ENCODE data around the gene RPL26.

Gene RPL26

DNA sequence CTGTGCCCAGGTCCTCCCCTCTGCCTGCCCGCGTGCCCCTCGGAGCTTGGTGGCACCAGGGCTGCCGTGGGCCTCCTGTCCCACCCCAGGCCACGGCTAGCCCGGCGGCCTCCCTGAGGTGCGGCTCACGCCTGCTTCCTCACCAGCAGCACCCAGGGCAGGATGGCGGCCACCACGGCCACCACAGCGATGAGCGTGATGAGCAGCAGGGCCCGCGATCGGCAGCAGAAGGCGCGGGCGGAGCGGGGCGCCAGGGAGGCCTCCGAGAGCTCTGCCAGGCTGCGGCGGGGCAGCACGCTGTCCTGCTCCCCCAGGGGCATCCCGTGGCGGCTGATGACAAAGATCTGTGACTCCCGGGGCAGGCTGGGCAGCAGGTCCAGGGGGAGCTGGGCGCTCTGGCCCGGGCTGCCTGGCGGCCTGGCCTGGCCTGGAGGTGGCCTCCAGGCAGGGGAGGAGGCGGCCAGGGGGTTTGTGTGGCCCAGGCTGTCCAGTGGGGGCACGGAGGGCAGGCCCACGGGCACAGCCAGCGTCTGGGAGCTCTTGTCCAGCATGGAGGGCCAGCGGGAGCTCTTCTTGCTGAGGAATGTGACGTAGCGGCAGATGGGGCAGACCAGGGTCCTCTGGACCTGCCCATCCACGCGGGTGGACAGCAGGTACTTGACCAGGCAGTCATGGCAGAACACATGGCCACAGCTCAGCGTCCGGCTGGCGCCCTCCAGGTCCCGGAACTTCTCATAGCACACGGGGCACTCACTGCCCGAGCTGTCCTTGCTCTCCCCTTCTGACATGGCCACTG, 9.9 kb upstream of the RPL26 start:
- Histone ChIP-seq H2AFZ (ENCODE audit: low read depth, low read length) (no peak overlapping the region), H3K27me3 (ENCODE audit: low read depth, low read length) (no peaks in the 10 kb centered on the region), H3K36me3 (replicated peaks; ENCODE audit: low read depth, low read length) (no peaks in the 10 kb centered on the region), H3K4me3 (ENCODE audit: low read length) (no peak overlapping the region), H3K9ac (ENCODE audit: low read length) (no peak overlapping the region), H4K20me1 (ENCODE audit: insufficient read depth, low read length) (no peaks in the 10 kb centered on the region), H3K79me2 (ENCODE audit: low read length) (no peaks in the 10 kb centered on the region), H3K9me3 (ENCODE audit: insufficient read depth, low read length) (no peaks in the 10 kb centered on the region), H3K27ac (ENCODE audit: low read length) (no peak overlapping the region), H3K4me1 (ENCODE audit: low read length) (peaks cover 6% of the 10 kb centered on the region), H3K4me2 (ENCODE audit: low read length) (no peak overlapping the region)
- no peak for TF ChIP-seq EZH2phosphoT487 (IDR thresholded peaks at IDR 0.05; ENCODE audit: low read depth)
- TF ChIP-seq, protein P1, sequence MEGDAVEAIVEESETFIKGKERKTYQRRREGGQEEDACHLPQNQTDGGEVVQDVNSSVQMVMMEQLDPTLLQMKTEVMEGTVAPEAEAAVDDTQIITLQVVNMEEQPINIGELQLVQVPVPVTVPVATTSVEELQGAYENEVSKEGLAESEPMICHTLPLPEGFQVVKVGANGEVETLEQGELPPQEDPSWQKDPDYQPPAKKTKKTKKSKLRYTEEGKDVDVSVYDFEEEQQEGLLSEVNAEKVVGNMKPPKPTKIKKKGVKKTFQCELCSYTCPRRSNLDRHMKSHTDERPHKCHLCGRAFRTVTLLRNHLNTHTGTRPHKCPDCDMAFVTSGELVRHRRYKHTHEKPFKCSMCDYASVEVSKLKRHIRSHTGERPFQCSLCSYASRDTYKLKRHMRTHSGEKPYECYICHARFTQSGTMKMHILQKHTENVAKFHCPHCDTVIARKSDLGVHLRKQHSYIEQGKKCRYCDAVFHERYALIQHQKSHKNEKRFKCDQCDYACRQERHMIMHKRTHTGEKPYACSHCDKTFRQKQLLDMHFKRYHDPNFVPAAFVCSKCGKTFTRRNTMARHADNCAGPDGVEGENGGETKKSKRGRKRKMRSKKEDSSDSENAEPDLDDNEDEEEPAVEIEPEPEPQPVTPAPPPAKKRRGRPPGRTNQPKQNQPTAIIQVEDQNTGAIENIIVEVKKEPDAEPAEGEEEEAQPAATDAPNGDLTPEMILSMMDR (IDR thresholded peaks at IDR 0.05; ENCODE audit: low read depth, low read length), result no peak

DNA sequence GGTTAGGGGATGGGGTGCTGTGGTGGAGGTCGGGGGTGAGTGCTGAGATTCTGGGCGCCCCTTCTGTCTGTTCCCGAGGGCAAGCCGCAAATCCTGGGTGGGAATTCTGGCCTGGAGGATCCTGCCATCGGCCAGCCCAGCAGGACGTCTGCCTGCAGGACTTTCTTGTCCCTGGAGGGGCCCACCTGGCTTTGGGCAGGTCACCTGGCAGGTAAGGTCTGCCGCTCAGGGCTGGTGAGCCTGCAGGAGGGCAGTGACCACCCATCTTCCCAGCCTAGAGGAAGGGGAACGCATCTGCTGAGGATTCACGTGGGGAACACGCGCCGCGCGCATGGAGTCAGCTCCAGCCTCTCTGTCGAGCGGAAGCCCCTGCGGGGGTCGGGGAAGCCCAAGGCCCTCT, 9.3 kb upstream of the RPL26 start:
- TF ChIP-seq, protein P1 (IDR thresholded peaks at IDR 0.05; ENCODE audit: low read depth, low read length), result no peak
- TF ChIP-seq EZH2phosphoT487 (IDR thresholded peaks at IDR 0.05; ENCODE audit: low read depth), result no peak
- H3K9me3 ChIP-seq (ENCODE audit: insufficient read depth, low read length), result no peaks in the 10 kb centered on the region
- H3K4me3 ChIP-seq (ENCODE audit: low read length), result no peak overlapping the region
- H3K9ac ChIP-seq (ENCODE audit: low read length), result no peak overlapping the region
- H4K20me1 ChIP-seq (ENCODE audit: insufficient read depth, low read length), result no peaks in the 10 kb centered on the region
- no peak overlapping the region for H3K4me2 ChIP-seq (ENCODE audit: low read length)
- H3K36me3 ChIP-seq (replicated peaks; ENCODE audit: low read depth, low read length), result no peaks in the 10 kb centered on the region
- H3K4me1 ChIP-seq (ENCODE audit: low read length), result peaks cover 6% of the 10 kb centered on the region
- no peaks in the 10 kb centered on the region for H3K27me3 ChIP-seq (ENCODE audit: low read depth, low read length)
- H2AFZ ChIP-seq (ENCODE audit: low read depth, low read length), result no peak overlapping the region
- no peak overlapping the region for H3K27ac ChIP-seq (ENCODE audit: low read length)
- no peaks in the 10 kb centered on the region for H3K79me2 ChIP-seq (ENCODE audit: low read length)

DNA sequence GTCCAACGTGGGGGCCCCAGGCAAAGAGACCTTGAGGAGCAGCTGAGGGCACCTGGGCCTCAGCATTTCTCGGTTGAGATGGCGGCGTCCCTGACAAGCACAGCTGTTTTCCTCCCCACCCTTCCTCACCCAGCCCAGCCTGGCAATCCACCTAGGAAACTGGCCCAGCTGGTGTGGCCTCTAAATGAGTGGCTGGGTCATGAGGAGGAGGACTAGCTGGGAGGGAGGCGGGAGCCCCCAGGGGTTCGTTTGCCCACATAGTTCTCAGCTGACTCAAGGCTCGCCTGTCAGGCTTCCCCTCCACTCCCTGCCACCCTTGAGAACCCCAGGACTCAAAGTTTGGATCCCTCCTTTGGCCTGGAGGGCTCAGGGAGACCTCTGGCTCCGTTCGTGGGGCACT, 8.7 kb upstream of the RPL26 start:
- H3K9ac ChIP-seq (ENCODE audit: low read length), result no peak overlapping the region

DNA sequence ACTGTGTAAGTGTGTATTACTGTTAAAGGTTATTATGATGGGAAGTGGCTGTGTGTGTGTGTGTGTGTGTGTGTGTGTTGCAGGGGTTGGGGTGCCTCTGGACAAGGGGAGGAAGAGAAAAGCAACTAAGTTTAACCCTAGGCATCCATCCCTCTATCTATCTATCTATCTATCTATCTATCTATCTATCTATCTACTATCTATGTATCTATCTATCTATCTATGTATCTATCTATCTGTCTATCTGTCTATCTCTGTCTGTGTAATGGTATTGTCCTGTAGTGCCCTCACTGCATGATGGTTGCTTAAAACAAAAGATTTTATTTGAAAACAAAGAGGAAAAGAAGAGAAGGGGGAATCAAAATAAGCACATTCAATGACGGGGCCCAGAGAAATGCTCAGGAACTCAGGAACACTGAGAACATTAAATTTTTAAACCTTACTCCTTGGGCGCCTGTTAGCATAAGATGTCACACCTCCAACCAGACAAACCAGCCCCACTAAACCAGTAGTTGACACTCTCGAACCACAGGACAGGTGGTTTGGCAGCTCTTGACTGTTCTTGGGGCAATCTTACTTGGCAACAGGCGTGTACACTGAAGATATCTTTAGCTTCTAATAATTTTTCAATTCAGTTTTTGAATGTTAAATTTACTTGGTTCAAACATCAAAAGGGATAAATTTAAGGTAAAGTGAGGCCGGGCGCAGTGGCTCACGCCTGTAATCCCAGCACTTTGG, 5.1 kb upstream of the RPL26 start:
- peaks cover 12% of the 10 kb centered on the region for H3K79me2 ChIP-seq (ENCODE audit: low read length)
- H3K36me3 ChIP-seq (replicated peaks; ENCODE audit: low read depth, low read length), result no peaks in the 10 kb centered on the region
- H2AFZ ChIP-seq (ENCODE audit: low read depth, low read length), result no peak overlapping the region
- no peak overlapping the region for H3K4me2 ChIP-seq (ENCODE audit: low read length)
- no peak overlapping the region for H3K9ac ChIP-seq (ENCODE audit: low read length)
- H3K4me1 ChIP-seq (ENCODE audit: low read length), result peaks cover 4% of the 10 kb centered on the region; the same call in 1 of the 2 replicates
- H3K9me3 ChIP-seq (ENCODE audit: insufficient read depth, low read length), result no peaks in the 10 kb centered on the region
- H3K27ac ChIP-seq (ENCODE audit: low read length), result no peak overlapping the region
- H4K20me1 ChIP-seq (ENCODE audit: insufficient read depth, low read length), result no peaks in the 10 kb centered on the region
- TF ChIP-seq EZH2phosphoT487 (IDR thresholded peaks at IDR 0.05; ENCODE audit: low read depth), result no peak
- TF ChIP-seq, protein P1 (IDR thresholded peaks at IDR 0.05; ENCODE audit: low read depth, low read length), result no peak
- H3K4me3 ChIP-seq (ENCODE audit: low read length), result no peak overlapping the region
- H3K27me3 ChIP-seq (ENCODE audit: low read depth, low read length), result no peaks in the 10 kb centered on the region

More for the DNA sequence above, 8.7 kb upstream of the RPL26 start:
- no peaks in the 10 kb centered on the region for H4K20me1 ChIP-seq (ENCODE audit: insufficient read depth, low read length)
- no peaks in the 10 kb centered on the region for H3K79me2 ChIP-seq (ENCODE audit: low read length)
- no peak overlapping the region for H3K4me2 ChIP-seq (ENCODE audit: low read length)
- no peak overlapping the region for H2AFZ ChIP-seq (ENCODE audit: low read depth, low read length)
- H3K4me1 ChIP-seq (ENCODE audit: low read length), result peaks cover 6% of the 10 kb centered on the region
- no peak overlapping the region for H3K27ac ChIP-seq (ENCODE audit: low read length)
- no peaks in the 10 kb centered on the region for H3K9me3 ChIP-seq (ENCODE audit: insufficient read depth, low read length)
- no peaks in the 10 kb centered on the region for H3K36me3 ChIP-seq (replicated peaks; ENCODE audit: low read depth, low read length)
- TF ChIP-seq, protein P1 (IDR thresholded peaks at IDR 0.05; ENCODE audit: low read depth, low read length), result no peak
- TF ChIP-seq EZH2phosphoT487 (IDR thresholded peaks at IDR 0.05; ENCODE audit: low read depth), result no peak
- no peaks in the 10 kb centered on the region for H3K27me3 ChIP-seq (ENCODE audit: low read depth, low read length)
- no peak overlapping the region for H3K4me3 ChIP-seq (ENCODE audit: low read length)

All from OCI-LY3 (cell line).